HG03139 (cell line): ENCODE results near the gene KCNQ4.

ENCODE experiments used
- ATAC-seq: cut with Tn5 transposase; IDR thresholded peaks from one replicate; pipeline ENCODE4 v1.9.1; 2021; ENCODE audit not compliant: unreplicated experiment

KCNQ4 gene

GRCh38 chr1:40754201-40754600 is 29.4 kb upstream of the KCNQ4 start:
- no peak for ATAC-seq

- no peak for ATAC-seq
These were observed 28.5 kb upstream of the KCNQ4 start for GRCh38 chr1:40755067-40755466.

- no peak for ATAC-seq
These were observed 27.1 kb upstream of the KCNQ4 start for GRCh38 chr1:40756523-40756922.

- ATAC-seq, result no peak
These were observed 26.5 kb upstream of the KCNQ4 start for GRCh38 chr1:40757084-40757483.

GRCh38 chr1:40758004-40758403 is 25.6 kb upstream of the KCNQ4 start:
- no peak for ATAC-seq

- no peak for ATAC-seq
These were observed 24.8 kb upstream of the KCNQ4 start for GRCh38 chr1:40758578-40759343.

- ATAC-seq, result no peak
These were observed 22.6 kb upstream of the KCNQ4 start for GRCh38 chr1:40760984-40761383.

- no peak for ATAC-seq
These were observed 21.3 kb upstream of the KCNQ4 start for GRCh38 chr1:40762144-40762923.

GRCh38 chr1:40763742-40764532 is 19.6 kb upstream of the KCNQ4 start:
- no peak for ATAC-seq

GRCh38 chr1:40764981-40765380 is 18.6 kb upstream of the KCNQ4 start:
- ATAC-seq, result no peak

- ATAC-seq, result no peak
These were observed 17.6 kb upstream of the KCNQ4 start for GRCh38 chr1:40766017-40766416.

GRCh38 chr1:40766560-40766959 is 17.0 kb upstream of the KCNQ4 start:
- no peak for ATAC-seq

GRCh38 chr1:40768146-40768990 is 15.2 kb upstream of the KCNQ4 start:
- ATAC-seq, result no peak

GRCh38 chr1:40769815-40770214 is 13.8 kb upstream of the KCNQ4 start:
- no peak for ATAC-seq

- ATAC-seq, result no peak
These were observed 13.1 kb upstream of the KCNQ4 start for GRCh38 chr1:40770296-40771070.

GRCh38 chr1:40772146-40772955 is 11.2 kb upstream of the KCNQ4 start:
- no peak for ATAC-seq

GRCh38 chr1:40773748-40774265 is 9.8 kb upstream of the KCNQ4 start:
- ATAC-seq, result no peak

GRCh38 chr1:40774266-40774998 is 9.2 kb upstream of the KCNQ4 start:
- no peak for ATAC-seq
